Raji (cell line): ENCODE results near the gene ZMAT2.

Experiments used
- POLR2A ChIP-seq: IDR thresholded peaks from 2 replicates; pipeline ENCODE4 v1.6.1; 2011; ENCODE audit warnings: low read depth, low read length, control low read depth; ENCODE audit not compliant: insufficient read depth

Gene ZMAT2

GRCh38 chr5:140690941-140691924 is 9.0 kb upstream of the ZMAT2 start, which contains the start of the genes HARS1 and HARS2:
Gene HARS1, minus strand, starts transcription at chr5:140691370. Its CDS starts 66 bp downstream, at chr5:140691304.
Gene HARS2, plus strand, starts transcription at chr5:140691455. Its CDS starts 194 bp downstream, at chr5:140691649.
- peak; percentile 98 for TF ChIP-seq POLR2A

- no peak for TF ChIP-seq POLR2A
These were observed 6.0 kb upstream of the ZMAT2 start for GRCh38 chr5:140694276-140694675.

GRCh38 chr5:140696891-140697492 is 3.3 kb upstream of the ZMAT2 start:
- no peak for TF ChIP-seq POLR2A

GRCh38 chr5:140707812-140708211 is 7.6 kb downstream of the ZMAT2 start:
- no peak for TF ChIP-seq POLR2A

GRCh38 chr5:140710899-140711552 is 10.8 kb downstream of the ZMAT2 start:
- TF ChIP-seq POLR2A = 0 out of 2 replicates have a peak, but pooled peaks have one; percentile 29

- TF ChIP-seq POLR2A = no peak
These were observed 11.5 kb downstream of the ZMAT2 start for GRCh38 chr5:140711794-140712193.

- no peak for TF ChIP-seq POLR2A
These were observed 13.4 kb downstream of the ZMAT2 start for GRCh38 chr5:140713562-140714094.

- no peak for TF ChIP-seq POLR2A
These were observed 18.0 kb downstream of the ZMAT2 start for GRCh38 chr5:140718266-140718592.

- TF ChIP-seq POLR2A = no peak
These were observed 25.7 kb downstream of the ZMAT2 start for GRCh38 chr5:140725799-140726471.

GRCh38 chr5:140733098-140733497 is 32.9 kb downstream of the ZMAT2 start:
- TF ChIP-seq POLR2A = no peak

GRCh38 chr5:140734354-140734753 is 34.1 kb downstream of the ZMAT2 start:
- no peak for TF ChIP-seq POLR2A

- no peak for TF ChIP-seq POLR2A
These were observed 37.2 kb downstream of the ZMAT2 start for GRCh38 chr5:140737486-140737885.

- no peak for TF ChIP-seq POLR2A
These were observed 41.7 kb downstream of the ZMAT2 start for GRCh38 chr5:140741967-140742366.

GRCh38 chr5:140753561-140753960 is 53.3 kb downstream of the ZMAT2 start:
- TF ChIP-seq POLR2A = no peak
